KOPT-K1 (cell line): Measurements from ENCODE around the gene RAPGEF2.

ENCODE experiments used
- H3K27ac ChIP-seq: fragments of 200-600 bp; sonication (generic); 2 replicates; pipeline ENCODE4 v1.5.1; 2016; ENCODE audit warnings: antibody characterized with exemption, mild to moderate bottlenecking, low read depth, low read length; ENCODE audit not compliant: poor library complexity, severe bottlenecking
- H3K36me3 ChIP-seq: fragments of 200-600 bp; sonication (generic); 2 replicates; pipeline ENCODE4 v1.5.1; 2017; ENCODE audit warnings: antibody characterized with exemption, mild to moderate bottlenecking, low read length, moderate library complexity; ENCODE audit not compliant: insufficient read depth
- H3K9me3 ChIP-seq: fragments of 200-600 bp; sonication (generic); 2 replicates; pipeline ENCODE4 v1.5.1; 2017; ENCODE audit warnings: antibody characterized with exemption, low read length, mild to moderate bottlenecking; ENCODE audit not compliant: insufficient read depth, poor library complexity, severe bottlenecking

The RAPGEF2 gene

DNA sequence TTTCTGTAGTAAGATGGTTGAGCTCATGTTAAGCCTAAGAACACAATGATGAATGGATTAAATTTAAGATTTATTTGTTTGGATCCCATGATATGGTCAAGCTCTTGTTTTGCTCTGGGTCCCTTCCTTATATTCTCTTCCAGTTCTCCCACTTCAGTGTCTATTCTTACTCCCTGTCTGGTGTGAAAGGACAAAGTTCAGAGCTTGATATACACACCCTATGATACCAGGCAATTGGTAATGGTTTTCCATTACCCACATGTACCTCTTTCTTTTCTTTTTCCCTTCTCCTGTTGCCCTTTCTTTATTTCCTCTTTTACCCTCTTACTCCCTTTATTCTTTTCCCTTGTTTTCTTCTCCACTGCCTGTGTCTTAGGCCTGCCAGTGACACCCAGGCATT is 223.6 kb downstream of the RAPGEF2 start:
- Histone ChIP-seq H3K9me3 (no peaks in the 10 kb centered on the region), H3K36me3 (no peaks in the 10 kb centered on the region), H3K27ac (no peak overlapping the region)

GRCh38 chr4:159328766-159329165 is 225.9 kb downstream of the RAPGEF2 start:
- H3K27ac ChIP-seq, result no peak overlapping the region
- H3K9me3 ChIP-seq, result no peaks in the 10 kb centered on the region
- H3K36me3 ChIP-seq, result no peaks in the 10 kb centered on the region

- Histone ChIP-seq H3K36me3 (peaks cover 6% of the 10 kb centered on the region; the same call in 1 of the 2 replicates), H3K27ac (no peak overlapping the region), H3K9me3 (no peaks in the 10 kb centered on the region)
Measured at GRCh38 chr4:159334461-159334860, 231.6 kb downstream of the RAPGEF2 start.

- Histone ChIP-seq H3K36me3 (peaks cover 9% of the 10 kb centered on the region; the same call in 1 of the 2 replicates), H3K27ac (no peak overlapping the region), H3K9me3 (no peaks in the 10 kb centered on the region)
Measured at GRCh38 chr4:159337041-159337440, 234.2 kb downstream of the RAPGEF2 start.

DNA sequence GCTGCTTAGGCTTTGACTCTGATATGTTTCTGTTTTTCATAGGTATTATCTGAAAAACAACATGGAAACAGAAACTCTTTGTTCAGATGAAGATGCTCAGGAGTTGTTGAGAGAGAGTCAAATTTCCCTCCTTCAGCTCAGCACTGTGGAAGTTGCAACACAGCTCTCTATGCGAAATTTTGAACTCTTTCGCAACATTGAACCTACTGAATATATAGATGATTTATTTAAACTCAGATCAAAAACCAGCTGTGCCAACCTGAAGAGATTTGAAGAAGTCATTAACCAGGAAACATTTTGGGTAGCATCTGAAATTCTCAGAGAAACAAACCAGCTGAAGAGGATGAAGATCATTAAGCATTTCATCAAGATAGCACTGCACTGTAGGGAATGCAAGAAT is 238.6 kb downstream of the RAPGEF2 start:
- H3K27ac ChIP-seq, result no peak overlapping the region
- no peaks in the 10 kb centered on the region for H3K9me3 ChIP-seq
- peaks cover 24% of the 10 kb centered on the region for H3K36me3 ChIP-seq

- H3K36me3 ChIP-seq, result peaks cover 24% of the 10 kb centered on the region
- H3K27ac ChIP-seq, result no peak overlapping the region
- no peaks in the 10 kb centered on the region for H3K9me3 ChIP-seq
Measured at GRCh38 chr4:159342374-159342773, 239.5 kb downstream of the RAPGEF2 start.

DNA sequence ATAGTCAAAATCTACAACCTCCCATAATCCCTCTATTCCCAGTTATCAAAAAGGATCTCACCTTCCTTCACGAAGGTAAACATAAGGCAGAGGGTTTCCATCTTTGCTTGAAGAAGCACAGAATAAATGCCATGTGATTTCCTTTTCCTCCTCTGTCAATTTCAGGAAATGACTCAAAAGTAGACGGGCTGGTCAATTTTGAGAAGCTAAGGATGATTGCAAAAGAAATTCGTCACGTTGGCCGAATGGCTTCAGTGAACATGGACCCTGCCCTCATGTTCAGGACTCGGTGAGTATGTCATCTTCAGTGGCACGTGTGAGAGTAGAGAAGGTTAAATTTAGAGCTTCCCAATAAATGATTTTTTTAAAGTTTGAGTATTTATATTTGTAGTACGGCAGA is 240.2 kb downstream of the RAPGEF2 start:
- H3K9me3 ChIP-seq, result no peaks in the 10 kb centered on the region
- no peak overlapping the region for H3K27ac ChIP-seq
- peaks cover 24% of the 10 kb centered on the region for H3K36me3 ChIP-seq

DNA sequence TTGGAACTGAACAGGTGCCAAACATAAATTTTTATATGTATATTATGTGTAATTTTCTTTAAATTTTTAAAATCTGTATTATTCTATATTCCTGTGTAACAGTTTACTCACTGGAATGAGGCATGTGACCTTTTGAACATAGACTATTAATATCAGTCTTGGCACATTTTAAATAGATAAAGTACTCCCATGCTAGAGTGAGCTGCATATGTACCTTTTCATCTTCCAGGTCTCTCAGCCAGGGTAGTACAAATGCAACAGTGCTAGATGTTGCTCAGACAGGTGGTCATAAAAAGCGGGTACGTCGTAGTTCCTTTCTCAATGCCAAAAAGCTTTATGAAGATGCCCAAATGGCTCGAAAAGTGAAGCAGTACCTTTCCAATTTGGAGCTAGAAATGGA is 242.0 kb downstream of the RAPGEF2 start:
- no peaks in the 10 kb centered on the region for H3K9me3 ChIP-seq
- H3K27ac ChIP-seq, result no peak overlapping the region
- peaks cover 15% of the 10 kb centered on the region for H3K36me3 ChIP-seq

DNA sequence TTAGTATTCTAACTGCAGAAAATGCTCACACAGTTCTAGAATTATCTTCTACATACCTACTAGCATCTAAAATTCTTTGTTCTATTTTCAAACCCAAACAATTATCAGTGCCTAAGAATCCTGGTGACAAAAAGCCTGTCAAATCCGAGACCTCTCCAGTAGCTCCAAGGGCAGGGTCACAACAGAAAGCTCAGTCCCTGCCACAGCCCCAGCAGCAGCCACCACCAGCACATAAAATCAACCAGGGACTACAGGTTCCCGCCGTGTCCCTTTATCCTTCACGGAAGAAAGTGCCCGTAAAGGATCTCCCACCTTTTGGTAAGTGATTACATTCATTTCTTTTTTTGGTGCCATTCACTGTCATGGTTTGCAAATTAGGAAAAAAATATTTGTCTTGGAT is 243.8 kb downstream of the RAPGEF2 start:
- Histone ChIP-seq H3K36me3 (peaks cover 15% of the 10 kb centered on the region), H3K27ac (no peak overlapping the region), H3K9me3 (no peaks in the 10 kb centered on the region)

GRCh38 chr4:159347813-159348212 is 244.9 kb downstream of the RAPGEF2 start:
- peaks cover 12% of the 10 kb centered on the region for H3K36me3 ChIP-seq
- H3K9me3 ChIP-seq, result no peaks in the 10 kb centered on the region
- H3K27ac ChIP-seq, result no peak overlapping the region

- no peak overlapping the region for H3K27ac ChIP-seq
- no peaks in the 10 kb centered on the region for H3K9me3 ChIP-seq
- peaks cover 6% of the 10 kb centered on the region; the same call in 1 of the 2 replicates for H3K36me3 ChIP-seq
Measured at GRCh38 chr4:159349332-159349731, 246.5 kb downstream of the RAPGEF2 start.

GRCh38 chr4:159352609-159353008 is 249.7 kb downstream of the RAPGEF2 start:
- H3K36me3 ChIP-seq, result peaks cover 11% of the 10 kb centered on the region
- H3K27ac ChIP-seq, result no peak overlapping the region

GRCh38 chr4:159353422-159354116 is 250.7 kb downstream of the RAPGEF2 start:
- Histone ChIP-seq H3K27ac (no peak overlapping the region), H3K9me3 (no peaks in the 10 kb centered on the region), H3K36me3 (peaks cover 14% of the 10 kb centered on the region)

More at GRCh38 chr4:159352609-159353008, 249.7 kb downstream of the RAPGEF2 start:
- no peaks in the 10 kb centered on the region for H3K9me3 ChIP-seq

GRCh38 chr4:159355466-159355865 is 252.6 kb downstream of the RAPGEF2 start:
- Histone ChIP-seq H3K9me3 (no peaks in the 10 kb centered on the region), H3K36me3 (peaks cover 14% of the 10 kb centered on the region), H3K27ac (no peak overlapping the region)

GRCh38 chr4:159357350-159357749 is 254.5 kb downstream of the RAPGEF2 start:
- H3K27ac ChIP-seq, result no peak overlapping the region

DNA sequence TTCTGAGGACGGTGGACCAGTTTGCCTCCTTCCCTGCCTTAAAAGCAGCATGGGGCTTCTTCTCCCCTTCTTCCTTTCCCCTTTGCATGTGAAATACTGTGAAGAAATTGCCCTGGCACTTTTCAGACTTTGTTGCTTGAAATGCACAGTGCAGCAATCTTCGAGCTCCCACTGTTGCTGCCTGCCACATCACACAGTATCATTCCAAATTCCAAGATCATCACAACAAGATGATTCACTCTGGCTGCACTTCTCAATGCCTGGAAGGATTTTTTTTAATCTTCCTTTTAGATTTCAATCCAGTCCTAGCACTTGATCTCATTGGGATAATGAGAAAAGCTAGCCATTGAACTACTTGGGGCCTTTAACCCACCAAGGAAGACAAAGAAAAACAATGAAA is 255.3 kb downstream of the RAPGEF2 start:
- H3K36me3 ChIP-seq, result peaks cover 14% of the 10 kb centered on the region
- no peaks in the 10 kb centered on the region for H3K9me3 ChIP-seq
- no peak overlapping the region for H3K27ac ChIP-seq

More at GRCh38 chr4:159357350-159357749, 254.5 kb downstream of the RAPGEF2 start:
- Histone ChIP-seq H3K36me3 (peaks cover 14% of the 10 kb centered on the region), H3K9me3 (no peaks in the 10 kb centered on the region)
